Endothelial cell of umbilical vein (primary cell): Measurements from ENCODE around the gene DNAJC18. TPM values are rescaled to one million over a fixed set of nuclear protein-coding genes. Genes with fewer than 3 reads are reported as not detected.

Source experiments
- BruUV-seq: library from RNA; stranded (reverse); fragments of 400-500 nt; replicated peaks from 2 replicates; lab custom pipeline; 2021; lab: Mats Ljungman, UMichigan
- CTCF ChIA-PET: fragments of 300-600, 350-600 bp; sonication (Branson Sonifier 250); formaldehyde crosslinking; loops from one replicate; lab custom pipeline; 2021; ENCODE audit warnings: antibody characterized with exemption, inconsistent platforms; lab: Charles Lee
- POLR2A ChIA-PET: fragments of 300-600, 350-600 bp; sonication (Branson Sonifier 250); formaldehyde crosslinking; loops from one replicate; lab custom pipeline; 2021; ENCODE audit warnings: antibody characterized with exemption, inconsistent platforms; lab: Charles Lee
- DNase-seq: peaks from one replicate; pipeline ENCODE4 v3.0.0-alpha.2; 2011; ENCODE audit warnings: low read depth, low spot score
- FAIRE-seq: peaks from 2 replicates; lab custom pipeline; 2011; peaks lifted over from hg19 to GRCh38; lab: Jason Lieb, UNC
- H2AFZ ChIP-seq: 2 replicates; pipeline ENCODE4 v1.6.0; 2012; ENCODE audit warnings: low read depth, low read length, control low read depth, inconsistent platforms
- H3K27ac ChIP-seq: 2 replicates; pipeline ENCODE4 v1.5.1; 2011; ENCODE audit warnings: low read depth, mild to moderate bottlenecking, control low read depth, low read length, moderate library complexity; ENCODE audit not compliant: insufficient read depth
- H3K27me3 ChIP-seq, 2 experiments: 2 replicates each; pipeline versions ENCODE4 v1.6.0 to v1.6.1; 2011; ENCODE audit warnings: low read length in 2 of 2, mixed read lengths in 1 of 2; ENCODE audit not compliant: control insufficient read depth in 2 of 2, insufficient read depth in 2 of 2
- H3K36me3 ChIP-seq, 2 experiments: 2 replicates in 1 of 2; 3 replicates in 1 of 2; pipeline ENCODE4 v1.5.1; 2011; ENCODE audit warnings: low read length in 2 of 2, mild to moderate bottlenecking in 1 of 2, moderate library complexity in 1 of 2; ENCODE audit not compliant: control insufficient read depth in 2 of 2, insufficient read depth in 2 of 2; ENCODE audit errors: extremely low read depth in 1 of 2
- H3K4me1 ChIP-seq: 3 replicates; pipeline ENCODE4 v1.5.1; 2011; ENCODE audit warnings: mild to moderate bottlenecking, low read length; ENCODE audit not compliant: control insufficient read depth, insufficient read depth; ENCODE audit errors: extremely low read depth
- H3K4me2 ChIP-seq: 2 replicates; pipeline ENCODE4 v1.6.1; 2011; ENCODE audit warnings: low read length, control low read depth, mixed read lengths; ENCODE audit not compliant: insufficient read depth
- H3K4me3 ChIP-seq, 3 experiments: fragments of 200-600 bp in 1 of 3; sonication (generic), shearing (Covaris generic) in 1 of 3; replicated peaks in 1 of 3; 2 replicates each; pipeline ENCODE4 v1.5.1; 2011 to 2016; ENCODE audit warnings: control low read depth in 3 of 3, low read length in 3 of 3, mild to moderate bottlenecking in 2 of 3, inconsistent platforms in 1 of 3, low read depth in 1 of 3, moderate library complexity in 1 of 3; ENCODE audit not compliant: insufficient read depth in 1 of 3
- H3K79me2 ChIP-seq: 2 replicates; pipeline ENCODE4 v1.6.0; 2012; ENCODE audit warnings: low read length, inconsistent platforms; ENCODE audit not compliant: control insufficient read depth, insufficient read depth
- H3K9ac ChIP-seq: replicated peaks from 2 replicates; pipeline ENCODE3; 2011; ENCODE audit warnings: low read length, control low read depth; ENCODE audit not compliant: insufficient read depth; ENCODE audit errors: extremely low read depth
- H3K9me1 ChIP-seq: replicated peaks from 3 replicates; pipeline ENCODE4 v1.6.0; 2011; ENCODE audit warnings: mild to moderate bottlenecking, low read length; ENCODE audit not compliant: control insufficient read depth, insufficient read depth; ENCODE audit errors: extremely low read depth
- H3K9me3 ChIP-seq: replicated peaks from 2 replicates; pipeline ENCODE4 v1.5.1; 2012; ENCODE audit warnings: low read length, inconsistent platforms; ENCODE audit not compliant: control insufficient read depth, insufficient read depth
- H4K20me1 ChIP-seq: replicated peaks from 2 replicates; pipeline ENCODE3; 2011; ENCODE audit warnings: mild to moderate bottlenecking, low read length; ENCODE audit not compliant: control insufficient read depth, insufficient read depth; ENCODE audit errors: extremely low read depth
- EZH2 ChIP-seq: IDR thresholded peaks from 2 replicates; pipeline ENCODE4 v1.6.1; 2012; ENCODE audit warnings: borderline replicate concordance, low read depth, mild to moderate bottlenecking, moderate library complexity, low read length, inconsistent platforms; ENCODE audit not compliant: severe bottlenecking
- FOS ChIP-seq: IDR thresholded peaks from 2 replicates; pipeline ENCODE4 v1.6.1; 2011; ENCODE audit warnings: mild to moderate bottlenecking, low read length, moderate library complexity, borderline replicate concordance; ENCODE audit not compliant: insufficient read depth
- GATA2 ChIP-seq: IDR thresholded peaks from 2 replicates; pipeline ENCODE4 v1.7.0; 2011; ENCODE audit warnings: low read depth, mild to moderate bottlenecking, moderate library complexity, mixed read lengths, low read length; ENCODE audit not compliant: insufficient read length, insufficient read depth
- JUN ChIP-seq: IDR thresholded peaks from 2 replicates; pipeline ENCODE4 v1.6.1; 2011; ENCODE audit warnings: borderline replicate concordance, low read depth; ENCODE audit not compliant: insufficient read length, insufficient read depth
- MYC ChIP-seq: IDR thresholded peaks from one replicate; pipeline ENCODE4 v1.6.1; 2011; ENCODE audit warnings: mild to moderate bottlenecking, low read depth, low read length
- POLR2A ChIP-seq: IDR thresholded peaks from 2 replicates; pipeline ENCODE4 v1.6.1; 2012; ENCODE audit warnings: low read depth, mild to moderate bottlenecking, control low read depth, low read length
- POLR2AphosphoS5 ChIP-seq: IDR thresholded peaks from 2 replicates; pipeline ENCODE4 v1.6.1; 2012; ENCODE audit warnings: low read depth, mild to moderate bottlenecking, control low read depth, low read length, moderate library complexity; ENCODE audit not compliant: insufficient read depth
- dilution Hi-C: fragments of 300-500 bp; cut with MboI; formaldehyde crosslinking; loops from one replicate; pipeline ENCODE4 v1.15.0; 2019; ENCODE audit warnings: low sequenced_read_pairs; ENCODE audit not compliant: extremely low pct_ligation_motif_present
- intact Hi-C: fragments of 100-400 bp; cut with micrococcal nuclease; formaldehyde crosslinking; loops from one replicate; pipeline ENCODE4 v1.10.0; 2022
- polyA plus RNA-seq, 4 experiments: library from polyadenylated mRNA; depleted of rRNA in 3 of 4; stranded (reverse) in 3 of 4; unstranded in 1 of 4; fragments of >200 nt; gene quantifications; 2 replicates each; pipeline versions ENCODE4 v1.2.1 to v1.2.3, GENCODE V29; 2011 to 2012; ENCODE audit warnings: missing spikeins in 1 of 4
- total RNA-seq: library from RNA; stranded (reverse); gene quantifications from 2 replicates; pipeline ENCODE4 v1.2.3, GENCODE V29; 2021
- TF ChIP-seq, protein P1 (sequence below), 2 donors: IDR thresholded peaks; 1 replicate in 1 of 2; 2 replicates in 1 of 2; pipeline ENCODE4 v1.5.1; 2011; ENCODE audit warnings: low read length in 2 of 2, mild to moderate bottlenecking in 2 of 2, moderate library complexity in 2 of 2, control low read depth in 1 of 2, inconsistent platforms in 1 of 2, low read depth in 1 of 2; ENCODE audit not compliant: insufficient read depth in 1 of 2; ENCODE audit errors: extremely low read depth in 1 of 2
- TF ChIP-seq, protein P2 (sequence below): IDR thresholded peaks from 2 replicates; pipeline ENCODE4 v1.6.1; 2011; ENCODE audit not compliant: insufficient read depth, insufficient read length

Gene DNAJC18
- total and polyA plus RNA-seq, 2 donors (not counting 3 experiments of a cell fraction or from before 2014, with no cell fraction given), result 23.2 to 52.6 TPM

DNA sequence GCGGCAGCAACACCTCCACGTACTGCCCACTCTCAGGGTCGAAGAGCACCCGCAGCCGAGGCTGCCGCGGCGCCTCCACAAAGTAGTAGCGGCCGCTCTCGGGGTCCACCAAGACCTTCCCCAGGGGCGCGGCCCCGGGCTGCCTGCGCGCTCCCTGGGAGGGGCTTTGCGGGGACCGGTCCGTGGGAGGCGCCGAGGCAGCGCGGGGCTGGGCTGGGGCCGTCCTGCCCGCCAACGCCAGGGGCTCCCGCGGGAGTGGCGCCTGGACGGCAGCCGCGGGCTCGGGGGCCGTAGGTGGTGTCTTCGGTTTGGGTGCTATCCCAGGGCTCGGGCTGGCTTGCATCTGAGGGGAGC is 47.0 kb downstream of the DNAJC18 start:
- H3K36me3 ChIP-seq, result no peaks in the 10 kb centered on the region
- peak overlapping the region in 1 of 3 experiments; percentile 15 for H3K4me3 ChIP-seq
- H2AFZ ChIP-seq, result peak overlapping the region; percentile 64
- H3K79me2 ChIP-seq, result no peaks in the 10 kb centered on the region
- BruUV-seq, result no TSS peak
- FAIRE-seq, result no peak
- no peak overlapping the region for H3K27ac ChIP-seq
- H4K20me1 ChIP-seq, result no peaks in the 10 kb centered on the region
- ChIA-PET POLR2A (interaction anchor here (1.3 kb wide), 1 partner anchor 50 kb away, joined by 3 read pairs; the partner anchor contains the start of gene PAIP2), CTCF (interaction anchor here (0.7 to 2.1 kb wide), 9 partner anchors 9 to 817 kb away, joined by 3 to 7 read pairs (median 3); partner anchors contain the start of genes MATR3 and PAIP2)
- H3K9ac ChIP-seq, result peak overlapping the region; percentile 10
- no peaks in the 10 kb centered on the region for H3K9me3 ChIP-seq
- dilution Hi-C loops (no loop called here), intact Hi-C loops (loop anchor here (2.0 to 5.0 kb wide), 2 partner anchors 100 to 814 kb away; partner anchors contain the start of gene MATR3)
- no peak for TF ChIP-seq POLR2A
- TF ChIP-seq FOS, result no peak
- H3K4me2 ChIP-seq, result peak overlapping the region; percentile 52
- H3K9me1 ChIP-seq, result no peaks in the 10 kb centered on the region
- peaks cover 12% of the 10 kb centered on the region for H3K4me1 ChIP-seq
- H3K27me3 ChIP-seq, result peaks cover 7 to 14% of the 10 kb centered on the region in 2 experiments
- DNase-seq, result no peak

DNA sequence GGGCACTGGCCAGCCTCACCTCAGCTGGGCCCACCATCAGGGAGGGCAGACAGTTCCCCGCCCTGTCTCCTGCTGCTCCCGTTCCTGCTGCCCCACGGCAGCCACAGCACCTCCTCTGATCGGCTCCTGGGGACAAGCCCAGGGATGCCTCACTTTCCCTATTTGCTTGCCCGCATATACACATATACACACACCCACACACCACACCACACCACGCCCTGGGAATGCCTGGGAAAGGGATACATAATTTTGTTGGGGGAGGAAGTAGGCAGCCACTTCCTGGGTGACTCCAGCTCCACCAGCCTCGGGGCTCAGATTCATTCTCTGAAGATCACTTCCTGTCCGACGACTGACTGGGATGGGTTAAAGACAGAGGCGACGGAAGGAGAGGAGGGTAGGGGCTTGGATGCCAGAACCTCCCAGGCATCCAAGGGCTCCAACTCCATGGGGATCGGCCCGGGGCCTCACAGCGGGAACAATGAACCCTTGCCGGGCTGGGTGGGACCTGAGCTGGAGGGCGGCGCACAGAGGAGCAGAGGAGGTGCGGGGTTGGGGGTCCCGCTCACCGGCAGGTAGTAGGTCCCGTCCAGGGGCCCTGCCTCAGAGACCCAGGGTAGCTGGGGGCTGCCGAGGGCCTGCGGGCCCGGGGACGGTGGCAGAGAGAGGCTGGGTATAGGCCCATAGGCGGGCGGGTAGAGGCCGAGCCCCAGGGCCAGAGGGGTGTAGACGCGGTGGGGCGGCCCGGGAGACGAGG is 47.6 kb downstream of the DNAJC18 start:
- DNase-seq (no peak), FAIRE-seq (no peak)
- H3K27ac ChIP-seq, result no peak overlapping the region
- no peak for TF ChIP-seq POLR2AphosphoS5
- TF ChIP-seq GATA2, result no peak
- TF ChIP-seq, protein P1, sequence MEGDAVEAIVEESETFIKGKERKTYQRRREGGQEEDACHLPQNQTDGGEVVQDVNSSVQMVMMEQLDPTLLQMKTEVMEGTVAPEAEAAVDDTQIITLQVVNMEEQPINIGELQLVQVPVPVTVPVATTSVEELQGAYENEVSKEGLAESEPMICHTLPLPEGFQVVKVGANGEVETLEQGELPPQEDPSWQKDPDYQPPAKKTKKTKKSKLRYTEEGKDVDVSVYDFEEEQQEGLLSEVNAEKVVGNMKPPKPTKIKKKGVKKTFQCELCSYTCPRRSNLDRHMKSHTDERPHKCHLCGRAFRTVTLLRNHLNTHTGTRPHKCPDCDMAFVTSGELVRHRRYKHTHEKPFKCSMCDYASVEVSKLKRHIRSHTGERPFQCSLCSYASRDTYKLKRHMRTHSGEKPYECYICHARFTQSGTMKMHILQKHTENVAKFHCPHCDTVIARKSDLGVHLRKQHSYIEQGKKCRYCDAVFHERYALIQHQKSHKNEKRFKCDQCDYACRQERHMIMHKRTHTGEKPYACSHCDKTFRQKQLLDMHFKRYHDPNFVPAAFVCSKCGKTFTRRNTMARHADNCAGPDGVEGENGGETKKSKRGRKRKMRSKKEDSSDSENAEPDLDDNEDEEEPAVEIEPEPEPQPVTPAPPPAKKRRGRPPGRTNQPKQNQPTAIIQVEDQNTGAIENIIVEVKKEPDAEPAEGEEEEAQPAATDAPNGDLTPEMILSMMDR (IDR thresholded peaks at IDR 0.05; ENCODE audit: extremely low read depth in 1 of 2, insufficient read depth in 1 of 2, low read depth in 1 of 2, low read length in 2 of 2), result no peak
- TF ChIP-seq, protein P2, sequence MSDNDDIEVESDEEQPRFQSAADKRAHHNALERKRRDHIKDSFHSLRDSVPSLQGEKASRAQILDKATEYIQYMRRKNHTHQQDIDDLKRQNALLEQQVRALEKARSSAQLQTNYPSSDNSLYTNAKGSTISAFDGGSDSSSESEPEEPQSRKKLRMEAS, result no peak
- TF ChIP-seq FOS, result no peak
- TF ChIP-seq POLR2A, result no peak
- no peak for TF ChIP-seq MYC
- no peak for TF ChIP-seq JUN
- TF ChIP-seq EZH2, result no peak
- H3K4me1 ChIP-seq, result peaks cover 12% of the 10 kb centered on the region
- H4K20me1 ChIP-seq, result no peaks in the 10 kb centered on the region
- H3K4me3 ChIP-seq, result no peak overlapping the region
- no peaks in the 10 kb centered on the region for H3K79me2 ChIP-seq
- no peak overlapping the region for H3K4me2 ChIP-seq
- H2AFZ ChIP-seq, result peak overlapping the region; percentile 64
- H3K9ac ChIP-seq, result no peak overlapping the region
- ChIA-PET CTCF (interaction anchor here (0.6 to 2.1 kb wide), 10 partner anchors 9 to 816 kb away, joined by 3 to 7 read pairs (median 4); partner anchors contain the start of gene MATR3), POLR2A (interaction anchor here (1.3 kb wide), 1 partner anchor 50 kb away, joined by 3 read pairs; the partner anchor contains the start of gene PAIP2)
- no peaks in the 10 kb centered on the region for H3K36me3 ChIP-seq
- BruUV-seq, result no TSS peak
- intact Hi-C loops (loop anchor here (2.0 to 5.0 kb wide), 2 partner anchors 99 to 813 kb away; partner anchors contain the start of gene MATR3), dilution Hi-C loops (no loop called here)
- no peaks in the 10 kb centered on the region for H3K9me3 ChIP-seq
- peaks cover 7 to 14% of the 10 kb centered on the region in 2 experiments for H3K27me3 ChIP-seq
- no peaks in the 10 kb centered on the region for H3K9me1 ChIP-seq
